Activated CD4-positive, alpha-beta memory T cell treated with anti-CD3 and anti-CD28 coated beads, Interleukin-2, amount 10 ng/mL, durations not matched to agents 7 days and 5 days (primary cell): Measurements from ENCODE around the gene VTI1B. TPM values are rescaled to one million over a fixed set of nuclear protein-coding genes. Genes with fewer than 3 reads are reported as not detected.

Experiments
- CTCF ChIA-PET: fragments of 350-600 bp; sonication (Branson Sonifier 250); formaldehyde crosslinking; loops from one replicate; lab custom pipeline; 2021; ENCODE audit warnings: antibody characterized with exemption, inconsistent platforms; lab: Charles Lee
- POLR2A ChIA-PET: fragments of 350-600 bp; sonication (Branson Sonifier 250); formaldehyde crosslinking; loops from one replicate; lab custom pipeline; 2021; ENCODE audit warnings: antibody characterized with exemption; lab: Charles Lee
- DNase-seq: peaks from one replicate; pipeline ENCODE4 v3.0.0-alpha.2; 2020
- H3K27ac Mint-ChIP-seq: one replicate; pipeline ENCODE4 v1.8.0; 2021; ENCODE audit warnings: mild to moderate bottlenecking, mixed read lengths
- H3K27me3 Mint-ChIP-seq: one replicate; pipeline ENCODE4 v1.8.0; 2021; ENCODE audit warnings: mixed read lengths
- H3K36me3 Mint-ChIP-seq: one replicate; pipeline ENCODE4 v1.8.0; 2021; ENCODE audit warnings: low read depth, mixed read lengths
- H3K4me1 Mint-ChIP-seq: one replicate; pipeline ENCODE4 v1.8.0; 2021; ENCODE audit warnings: mixed read lengths
- H3K4me3 Mint-ChIP-seq: one replicate; pipeline ENCODE4 v1.8.0; 2021; ENCODE audit warnings: mild to moderate bottlenecking, mixed read lengths
- H3K9me3 Mint-ChIP-seq: one replicate; pipeline ENCODE4 v1.8.0; 2021; ENCODE audit warnings: mixed read lengths
- total RNA-seq, 2 experiments: library from RNA; stranded (reverse); gene quantifications; one replicate each; pipeline ENCODE4 v1.2.3, GENCODE V29; 2021

The VTI1B gene
- total RNA-seq, 2 experiments from 2014 or later, result 73.3 to 77.3 TPM

GRCh38 chr14:67675219-67675582 is 769 bp upstream of the VTI1B start:
- ChIA-PET CTCF (interaction anchor here (0.8 to 3.5 kb wide), 5 partner anchors 17 to 75 kb away, joined by 3 to 11 read pairs (median 5); partner anchors contain the start of genes PIGH and RDH11), POLR2A (interaction anchor here (1.4 to 3.9 kb wide), 2 partner anchors 18 to 316 kb away, joined by 3 to 69 read pairs; partner anchors contain the start of genes ATP6V1D and RDH11)
- peaks cover 35% of the 10 kb centered on the region for H3K4me1 Mint-ChIP-seq
- H3K27me3 Mint-ChIP-seq, result no peaks in the 10 kb centered on the region
- no peaks in the 10 kb centered on the region for H3K9me3 Mint-ChIP-seq
- H3K27ac Mint-ChIP-seq, result peak overlapping the region; percentile 75
- H3K36me3 Mint-ChIP-seq, result peaks cover 25% of the 10 kb centered on the region
- H3K4me3 Mint-ChIP-seq, result peak overlapping the region; percentile 80
- no peak for DNase-seq

- Mint-ChIP-seq H3K4me3 (peak overlapping the region; percentile 79), H3K27me3 (no peaks in the 10 kb centered on the region), H3K9me3 (no peaks in the 10 kb centered on the region), H3K27ac (peak overlapping the region; percentile 66), H3K36me3 (peaks cover 27% of the 10 kb centered on the region), H3K4me1 (peaks cover 35% of the 10 kb centered on the region)
- CTCF ChIA-PET, result interaction anchor here (1.0 to 2.4 kb wide), 8 partner anchors 8 to 314 kb away, joined by 3 to 9 read pairs (median 5); partner anchors contain the start of genes ARG2, ATP6V1D, EIF2S1 and PIGH
- POLR2A ChIA-PET, result interaction anchor here (1.0 to 3.9 kb wide), 7 partner anchors 15 to 314 kb away, joined by 3 to 69 read pairs (median 4); partner anchors contain the start of genes ATP6V1D, EIF2S1, PIGH and RDH11
- DNase-seq, result peak; percentile 59
Observed at GRCh38 chr14:67674139-67674479, 323 bp downstream of the VTI1B start.

DNA sequence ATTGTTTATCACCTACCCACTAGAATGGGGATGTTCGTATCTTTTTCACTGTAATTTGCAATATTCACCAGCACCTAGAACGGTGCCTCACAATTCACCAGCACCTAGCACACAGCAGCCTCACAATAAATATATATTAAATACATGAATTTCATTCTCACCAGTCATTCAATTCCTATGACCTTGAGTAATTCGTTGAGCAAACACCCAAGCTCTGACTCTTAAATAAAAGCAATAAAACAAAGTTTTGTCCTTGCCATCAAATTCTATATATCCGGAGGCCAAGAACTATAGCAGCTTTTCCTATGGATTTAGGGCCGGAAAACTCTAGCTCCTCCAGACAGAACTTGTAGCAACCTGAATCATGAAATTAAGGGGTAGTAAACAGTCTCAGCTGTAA is 981 bp downstream of the VTI1B start:
- ChIA-PET POLR2A (interaction anchor here (0.8 to 3.9 kb wide), 7 partner anchors 14 to 314 kb away, joined by 3 to 69 read pairs (median 3); partner anchors contain the start of genes ATP6V1D, EIF2S1, PIGH and RDH11), CTCF (interaction anchor here (1.0 to 2.4 kb wide), 8 partner anchors 8 to 314 kb away, joined by 3 to 9 read pairs (median 5); partner anchors contain the start of genes ARG2, ATP6V1D, EIF2S1 and PIGH)
- Mint-ChIP-seq H3K4me3 (peak overlapping the region; percentile 79), H3K9me3 (no peaks in the 10 kb centered on the region), H3K27me3 (no peaks in the 10 kb centered on the region), H3K36me3 (peaks cover 23% of the 10 kb centered on the region), H3K4me1 (peaks cover 37% of the 10 kb centered on the region), H3K27ac (no peak overlapping the region)
- no peak for DNase-seq

DNA sequence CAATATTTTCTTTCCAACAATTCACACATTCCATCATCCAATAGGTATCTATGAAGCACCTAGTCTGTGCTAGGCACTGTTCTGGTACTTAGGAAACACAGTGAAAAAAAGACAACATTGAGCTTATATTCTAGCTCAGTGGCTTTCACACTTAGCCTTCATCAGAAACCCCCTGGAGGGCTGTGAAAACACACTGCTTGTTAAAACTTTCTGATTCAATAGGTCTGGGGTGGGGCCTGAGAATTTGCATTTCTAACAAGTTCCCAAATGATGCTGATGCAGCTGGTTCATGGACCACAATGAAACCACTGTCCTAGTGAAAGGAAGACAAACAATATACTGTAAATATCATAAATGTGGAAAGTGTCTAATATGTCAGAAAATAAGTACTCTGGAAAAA is 5.9 kb downstream of the VTI1B start:
- no peak overlapping the region for H3K27ac Mint-ChIP-seq
- ChIA-PET CTCF (interaction anchor here (0.8 to 3.7 kb wide), 7 partner anchors 25 to 84 kb away, joined by 3 to 19 read pairs (median 3); partner anchors contain the start of genes ARG2 and PIGH), POLR2A (interaction anchor here (0.9 to 2.6 kb wide), 5 partner anchors 10 to 69 kb away, joined by 3 to 9 read pairs (median 4); partner anchors contain the start of genes PIGH and RDH11)
- H3K4me3 Mint-ChIP-seq, result no peak overlapping the region
- DNase-seq, result no peak
- peaks cover 8% of the 10 kb centered on the region for H3K36me3 Mint-ChIP-seq
- H3K27me3 Mint-ChIP-seq, result no peaks in the 10 kb centered on the region
- peaks cover 45% of the 10 kb centered on the region for H3K4me1 Mint-ChIP-seq
- no peaks in the 10 kb centered on the region for H3K9me3 Mint-ChIP-seq

DNA sequence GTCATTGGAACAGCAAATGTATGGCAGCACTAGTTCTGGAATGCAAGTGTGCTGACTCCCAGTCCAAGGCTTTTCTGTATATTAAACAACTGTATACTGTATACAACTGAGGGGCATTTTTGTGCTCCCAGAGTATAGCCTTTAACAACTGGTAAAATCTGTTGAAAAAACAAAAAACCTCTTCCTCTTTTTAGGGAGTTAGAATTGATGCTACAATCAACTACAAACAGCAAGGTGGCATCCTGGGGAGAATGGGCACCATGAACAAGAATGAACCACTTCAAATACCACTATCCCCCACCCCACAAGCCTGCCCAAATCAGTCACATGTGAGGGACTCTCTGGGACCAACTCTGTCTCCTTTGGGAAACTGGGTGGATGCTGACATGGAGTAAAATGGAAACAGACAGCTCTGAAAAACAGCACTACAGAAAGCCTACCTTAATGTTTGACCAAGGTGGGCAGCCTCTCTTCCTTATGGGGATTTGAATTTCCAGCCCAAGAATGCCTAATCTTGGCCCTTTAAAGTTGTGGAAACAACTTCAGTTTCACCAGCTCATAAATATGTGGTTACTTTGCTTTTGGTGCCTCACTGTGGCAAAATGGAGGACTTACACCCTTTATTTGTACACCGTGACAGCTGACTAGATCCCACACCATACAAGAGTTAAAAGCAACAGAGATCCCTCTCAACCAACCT is 7.5 kb downstream of the VTI1B start:
- Mint-ChIP-seq H3K27me3 (no peaks in the 10 kb centered on the region), H3K36me3 (peaks cover 15% of the 10 kb centered on the region), H3K4me3 (no peak overlapping the region), H3K9me3 (no peaks in the 10 kb centered on the region), H3K27ac (peak overlapping the region; percentile 16), H3K4me1 (peaks cover 36% of the 10 kb centered on the region)
- POLR2A ChIA-PET, result interaction anchor here (1.0 to 1.7 kb wide), 2 partner anchors 44 to 46 kb away, joined by 3 read pairs; no protein-coding TSS in a partner anchor
- no peak for DNase-seq
- CTCF ChIA-PET, result interaction anchor here (0.7 to 3.7 kb wide), 31 partner anchors 14 to 307 kb away, joined by 3 to 43 read pairs (median 4); partner anchors contain the start of genes ARG2, ATP6V1D, EIF2S1 and PIGH

GRCh38 chr14:67665868-67666267 is 8.6 kb downstream of the VTI1B start:
- Mint-ChIP-seq H3K27me3 (no peaks in the 10 kb centered on the region), H3K9me3 (no peaks in the 10 kb centered on the region), H3K36me3 (peaks cover 15% of the 10 kb centered on the region), H3K27ac (no peak overlapping the region), H3K4me1 (peaks cover 36% of the 10 kb centered on the region), H3K4me3 (no peak overlapping the region)
- POLR2A ChIA-PET, result interaction anchor here (1.0 to 1.7 kb wide), 3 partner anchors 9 to 47 kb away, joined by 3 to 4 read pairs (median 3); partner anchors contain the start of gene ARG2
- CTCF ChIA-PET, result interaction anchor here (0.8 to 3.7 kb wide), 10 partner anchors 8 to 239 kb away, joined by 3 to 43 read pairs (median 5); partner anchors contain the start of gene ARG2
- no peak for DNase-seq

GRCh38 chr14:67663633-67664032 is 10.8 kb downstream of the VTI1B start:
- H3K27ac Mint-ChIP-seq, result no peak overlapping the region

GRCh38 chr14:67653651-67654280 is 20.7 kb downstream of the VTI1B start:
- ChIA-PET CTCF (interaction anchor here (1.3 to 1.8 kb wide), 3 partner anchors 13 to 51 kb away, joined by 4 to 5 read pairs (median 5); no protein-coding TSS in a partner anchor), POLR2A (no interaction called here)
- DNase-seq, result no peak
- peaks cover 4% of the 10 kb centered on the region for H3K4me1 Mint-ChIP-seq
- H3K27ac Mint-ChIP-seq, result no peak overlapping the region
- H3K36me3 Mint-ChIP-seq, result peaks cover 60% of the 10 kb centered on the region
- H3K27me3 Mint-ChIP-seq, result no peaks in the 10 kb centered on the region
- H3K4me3 Mint-ChIP-seq, result no peak overlapping the region
- no peaks in the 10 kb centered on the region for H3K9me3 Mint-ChIP-seq

More at GRCh38 chr14:67663633-67664032, 10.8 kb downstream of the VTI1B start:
- H3K4me3 Mint-ChIP-seq, result no peak overlapping the region
- ChIA-PET POLR2A (no interaction called here), CTCF (interaction anchor here (0.7 to 2.0 kb wide), 6 partner anchors 32 to 81 kb away, joined by 3 to 9 read pairs (median 4); partner anchors contain the start of gene RDH11)
- no peak for DNase-seq
- H3K36me3 Mint-ChIP-seq, result peaks cover 13% of the 10 kb centered on the region
- H3K9me3 Mint-ChIP-seq, result no peaks in the 10 kb centered on the region
- no peaks in the 10 kb centered on the region for H3K27me3 Mint-ChIP-seq
- peaks cover 23% of the 10 kb centered on the region for H3K4me1 Mint-ChIP-seq

- POLR2A ChIA-PET, result interaction anchor here (0.9 to 1.1 kb wide), 2 partner anchors 10 to 165 kb away, joined by 3 to 4 read pairs; partner anchors contain the start of gene ZFYVE26
- H3K4me3 Mint-ChIP-seq, result no peak overlapping the region
- no peaks in the 10 kb centered on the region for H3K27me3 Mint-ChIP-seq
- peaks cover 4% of the 10 kb centered on the region for H3K4me1 Mint-ChIP-seq
- H3K36me3 Mint-ChIP-seq, result peaks cover 59% of the 10 kb centered on the region
- CTCF ChIA-PET, result interaction anchor here (0.7 to 1.8 kb wide), 4 partner anchors 9 to 33 kb away, joined by 3 to 7 read pairs (median 6); no protein-coding TSS in a partner anchor
- no peak for DNase-seq
- H3K27ac Mint-ChIP-seq, result no peak overlapping the region
- no peaks in the 10 kb centered on the region for H3K9me3 Mint-ChIP-seq
Observed at GRCh38 chr14:67652189-67652588, 22.2 kb downstream of the VTI1B start.

- Mint-ChIP-seq H3K27me3 (no peaks in the 10 kb centered on the region), H3K4me3 (no peak overlapping the region), H3K9me3 (no peaks in the 10 kb centered on the region), H3K36me3 (peaks cover 61% of the 10 kb centered on the region), H3K4me1 (peaks cover 4% of the 10 kb centered on the region), H3K27ac (no peak overlapping the region)
- no peak for DNase-seq
- ChIA-PET POLR2A (no interaction called here), CTCF (interaction anchor here (1.3 kb wide), 1 partner anchor 16 kb away, joined by 7 read pairs; no protein-coding TSS in a partner anchor)
Observed at GRCh38 chr14:67650694-67651093, 23.7 kb downstream of the VTI1B start.

DNA sequence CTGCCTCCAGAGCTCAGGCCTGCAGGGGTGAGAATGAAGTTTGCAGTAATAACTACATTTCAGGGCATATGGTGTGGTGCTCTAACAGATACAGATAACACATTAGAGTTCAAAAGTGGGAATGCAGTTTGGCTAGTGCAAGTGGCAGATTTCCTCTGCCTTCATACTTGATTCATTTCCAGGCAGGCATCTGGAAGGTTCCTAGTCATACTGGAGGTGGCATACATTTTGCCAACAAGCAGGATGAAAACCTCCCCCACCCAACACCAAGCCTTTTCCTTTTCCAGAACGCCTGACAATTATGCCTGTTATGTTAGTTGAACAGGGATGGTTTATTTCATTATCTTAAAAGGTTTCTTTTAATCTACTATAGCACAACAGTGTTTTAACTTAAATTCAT is 24.3 kb downstream of the VTI1B start:
- POLR2A ChIA-PET, result no interaction called here
- no peaks in the 10 kb centered on the region for H3K9me3 Mint-ChIP-seq
- no peaks in the 10 kb centered on the region for H3K27me3 Mint-ChIP-seq
- no peak overlapping the region for H3K27ac Mint-ChIP-seq
- H3K4me3 Mint-ChIP-seq, result no peak overlapping the region
- peaks cover 62% of the 10 kb centered on the region for H3K36me3 Mint-ChIP-seq
- CTCF ChIA-PET, result no interaction called here
- H3K4me1 Mint-ChIP-seq, result peaks cover 6% of the 10 kb centered on the region
- no peak for DNase-seq

- Mint-ChIP-seq H3K27me3 (no peaks in the 10 kb centered on the region), H3K36me3 (peaks cover 56% of the 10 kb centered on the region), H3K9me3 (no peaks in the 10 kb centered on the region), H3K4me3 (no peak overlapping the region), H3K27ac (no peak overlapping the region), H3K4me1 (peaks cover 26% of the 10 kb centered on the region)
- ChIA-PET CTCF (no interaction called here), POLR2A (no interaction called here)
- no peak for DNase-seq
Observed at GRCh38 chr14:67646131-67646530, 28.3 kb downstream of the VTI1B start.
